T1000 (cell line): ENCODE data around the gene YES1.
A peak's percentile ranks its signal among the peaks of the same experiment; 100 is the strongest.

Experiments used
- DNase-seq: peaks from one replicate; lab custom pipeline; 2025; ENCODE audit warnings: mixed read lengths; lab: John Stamatoyannopoulos, UW

Gene YES1

GRCh38 chr18:725646-726045, 86.4 kb downstream of the YES1 start:
- DNase-seq = no peak

GRCh38 chr18:723541-724080, 88.4 kb downstream of the YES1 start:
- no peak for DNase-seq

GRCh38 chr18:717003-717402, 95.0 kb downstream of the YES1 start:
- DNase-seq = no peak

GRCh38 chr18:715626-716025, 96.4 kb downstream of the YES1 start:
- DNase-seq = no peak

- no peak for DNase-seq
Measured at GRCh38 chr18:713135-713490, 98.9 kb downstream of the YES1 start.

GRCh38 chr18:712401-713134, 99.5 kb downstream of the YES1 start, which contains the start of gene ENOSF1:
Gene ENOSF1, minus strand, starts transcription at chr18:712630. Its CDS starts 43 bp downstream, at chr18:712587.
- DNase-seq = peak; percentile 45

- DNase-seq = no peak
Measured at GRCh38 chr18:711657-712400, 100.2 kb downstream of the YES1 start.

- DNase-seq = no peak
Measured at GRCh38 chr18:711310-711656, 100.8 kb downstream of the YES1 start.

GRCh38 chr18:710418-711300, 101.4 kb downstream of the YES1 start:
- DNase-seq = no peak

GRCh38 chr18:709771-710170, 102.3 kb downstream of the YES1 start:
- DNase-seq = no peak

GRCh38 chr18:708096-708495, 103.9 kb downstream of the YES1 start:
- DNase-seq = no peak

GRCh38 chr18:706405-706804, 105.6 kb downstream of the YES1 start:
- no peak for DNase-seq

- no peak for DNase-seq
Measured at GRCh38 chr18:703213-703967, 108.7 kb downstream of the YES1 start.

- DNase-seq = no peak
Measured at GRCh38 chr18:697800-698199, 114.2 kb downstream of the YES1 start.

- no peak for DNase-seq
Measured at GRCh38 chr18:697012-697411, 115.0 kb downstream of the YES1 start.

GRCh38 chr18:693466-694187, 118.4 kb downstream of the YES1 start:
- DNase-seq = no peak

- no peak for DNase-seq
Measured at GRCh38 chr18:692824-693223, 119.2 kb downstream of the YES1 start.

GRCh38 chr18:688323-688722, 123.7 kb downstream of the YES1 start:
- no peak for DNase-seq

GRCh38 chr18:686339-687111, 125.5 kb downstream of the YES1 start:
- DNase-seq = no peak

GRCh38 chr18:685438-685837, 126.6 kb downstream of the YES1 start:
- DNase-seq = no peak
